Upper lobe of left lung (tissue), 4 donors: ENCODE data around the gene ARHGAP42.

Experiments
- CTCF ChIP-seq, 6 experiments: fragments of 450-650 bp in 4 of 6; fragments of 200-600 bp in 2 of 6; sonication (generic) in 2 of 6; IDR thresholded peaks; one replicate each; pipeline ENCODE4 v1.5.1; 2016 to 2019; ENCODE audit warnings: antibody characterized with exemption in 6 of 6
- POLR2A ChIP-seq, 4 donors: fragments of 450-650 bp; IDR thresholded peaks; one replicate each; pipeline ENCODE4 v1.5.1; 2016 to 2017; ENCODE audit warnings: antibody characterized with exemption in 4 of 4, mild to moderate bottlenecking in 2 of 4

- TF ChIP-seq CTCF (IDR thresholded peaks at IDR 0.05) (no peak), POLR2A (IDR thresholded peaks at IDR 0.05) (no peak)
These were observed 303.8 kb downstream of the ARHGAP42 start for GRCh38 chr11:100990931-100991330.
